ENCODE measurements around the gene GABRP. TPM values are rescaled to one million over a fixed set of nuclear protein-coding genes. Genes with fewer than 3 reads are reported as not detected.
"Not testable (repeated sequence)": the region's sequence is repeated elsewhere in the genome, so short reads cannot be mapped to it uniquely, and the experiment has no call there.

GABRP gene
- total RNA-seq, 1 donor from 2014 or later, result not detected

DNA sequence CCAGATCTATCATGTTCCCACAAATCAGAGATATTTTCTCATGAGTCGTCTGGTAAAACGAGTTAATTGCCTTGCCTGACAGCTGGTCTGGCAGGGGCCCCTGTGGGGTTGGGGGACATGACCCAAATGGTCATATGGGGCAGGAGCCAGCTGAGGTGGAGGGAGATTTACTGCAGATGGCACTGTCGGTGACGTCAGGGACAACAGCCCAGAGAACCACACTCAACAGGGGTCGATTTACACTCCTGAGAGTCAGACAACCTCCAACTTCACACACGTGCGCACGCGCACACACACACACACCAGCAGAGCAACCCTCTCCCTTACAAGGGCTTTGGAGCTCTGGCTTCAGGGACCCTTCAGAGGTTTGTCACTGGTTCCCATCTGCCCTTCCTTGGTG is 23.4 kb upstream of the GABRP start:
- Mint-ChIP-seq H3K27me3 (ENCODE audit: low read depth) (no peaks in the 10 kb centered on the region), H3K9me3 (no peaks in the 10 kb centered on the region)

DNA sequence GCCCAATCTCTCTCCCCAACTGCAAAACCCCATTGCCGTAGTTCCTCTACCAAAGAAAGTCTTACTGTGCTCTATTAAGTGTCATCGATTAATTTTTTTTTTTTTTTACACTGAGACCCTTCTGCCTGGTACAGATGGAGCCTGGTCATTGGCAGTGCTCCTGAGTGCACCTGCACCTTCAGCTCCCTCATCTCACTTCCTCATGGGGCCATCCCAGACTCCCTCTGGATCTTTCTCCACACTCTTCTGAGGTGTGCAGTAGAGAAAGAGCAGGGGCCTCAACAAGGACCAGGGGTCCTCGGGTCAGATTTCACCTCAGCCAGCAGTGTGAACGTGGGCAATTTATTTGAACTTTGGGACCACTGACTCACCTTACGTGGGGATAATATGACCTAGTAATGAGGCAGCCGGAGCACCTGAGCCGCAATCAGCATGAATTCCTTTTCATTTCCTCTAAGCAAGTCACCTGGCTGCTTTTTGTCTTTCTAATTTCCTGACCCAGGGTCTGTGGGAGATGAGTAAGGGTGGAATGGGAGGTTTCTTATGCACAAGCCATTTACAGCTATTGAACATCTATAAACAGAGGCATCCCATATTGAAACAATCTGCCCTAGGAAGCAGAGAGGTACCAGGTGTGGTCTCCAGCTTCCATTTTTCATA is 22.3 kb upstream of the GABRP start:
- no peak for DNase-seq (ENCODE audit: low spot score)
- intact Hi-C loops (cut with micrococcal nuclease), result no loop called here
- Mint-ChIP-seq H3K4me3 (ENCODE audit: low read depth) (no peak overlapping the region), H3K27me3 (ENCODE audit: low read depth) (no peaks in the 10 kb centered on the region), H3K27ac (no peak overlapping the region), H3K36me3 (ENCODE audit: low read depth) (no peaks in the 10 kb centered on the region), H3K9me3 (no peaks in the 10 kb centered on the region), H3K4me1 (ENCODE audit: low read depth) (no peaks in the 10 kb centered on the region)

More for the DNA sequence above, 23.4 kb upstream of the GABRP start:
- no peak for DNase-seq (ENCODE audit: low spot score)
- no peak overlapping the region for H3K27ac Mint-ChIP-seq
- no peaks in the 10 kb centered on the region for H3K4me1 Mint-ChIP-seq (ENCODE audit: low read depth)
- H3K36me3 Mint-ChIP-seq (ENCODE audit: low read depth), result no peaks in the 10 kb centered on the region
- no peak overlapping the region for H3K4me3 Mint-ChIP-seq (ENCODE audit: low read depth)
- intact Hi-C loops (cut with micrococcal nuclease), result no loop called here

DNA sequence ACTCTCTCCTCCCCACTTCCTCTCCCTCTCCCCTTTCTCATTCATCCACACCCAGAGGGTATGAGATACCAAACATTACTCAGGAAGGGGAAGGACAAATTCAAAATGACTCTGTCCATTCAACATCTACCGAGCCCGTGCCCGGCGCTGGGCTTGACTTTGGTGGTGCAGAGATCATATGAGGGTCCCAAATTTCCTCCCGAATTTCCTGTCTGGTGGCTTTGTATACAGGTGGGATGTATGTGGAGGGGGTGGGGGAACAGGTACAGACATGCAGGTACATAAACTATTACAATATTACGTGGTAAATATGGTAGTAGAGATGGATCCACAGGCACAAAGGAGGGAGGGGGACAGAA is 21.8 kb upstream of the GABRP start:
- Mint-ChIP-seq H3K4me3 (ENCODE audit: low read depth) (no peak overlapping the region), H3K27me3 (ENCODE audit: low read depth) (no peaks in the 10 kb centered on the region), H3K9me3 (no peaks in the 10 kb centered on the region), H3K36me3 (ENCODE audit: low read depth) (no peaks in the 10 kb centered on the region), H3K27ac (no peak overlapping the region), H3K4me1 (ENCODE audit: low read depth) (no peaks in the 10 kb centered on the region)
- no peak for DNase-seq (ENCODE audit: low spot score)
- intact Hi-C loops (cut with micrococcal nuclease), result no loop called here

DNA sequence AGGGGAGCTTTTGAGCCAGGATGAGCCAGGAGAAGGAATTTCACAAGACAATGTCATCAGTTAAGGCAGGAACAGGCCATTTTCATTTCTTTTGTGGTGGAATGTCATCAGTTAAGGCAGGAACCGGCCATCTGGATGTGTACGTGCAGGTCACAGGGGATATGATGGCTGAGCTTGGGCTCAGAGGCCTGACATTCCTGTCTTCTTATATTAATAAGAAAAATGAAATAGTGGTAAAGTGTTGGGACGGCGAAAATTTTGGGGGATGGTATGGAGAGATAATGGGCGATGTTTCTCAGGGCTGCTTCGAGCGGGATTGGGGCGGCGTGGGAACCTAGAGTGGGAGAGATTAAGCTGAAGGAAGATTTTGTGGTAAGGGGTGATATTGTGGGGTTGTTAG is 21.2 kb upstream of the GABRP start:
- H3K4me1 Mint-ChIP-seq (ENCODE audit: low read depth); H3K36me3 Mint-ChIP-seq (ENCODE audit: low read depth); intact Hi-C loops (cut with micrococcal nuclease); H3K27me3 Mint-ChIP-seq (ENCODE audit: low read depth); H3K27ac Mint-ChIP-seq; H3K9me3 Mint-ChIP-seq; DNase-seq (ENCODE audit: low spot score); H3K4me3 Mint-ChIP-seq (ENCODE audit: low read depth): not testable (repeated sequence)

DNA sequence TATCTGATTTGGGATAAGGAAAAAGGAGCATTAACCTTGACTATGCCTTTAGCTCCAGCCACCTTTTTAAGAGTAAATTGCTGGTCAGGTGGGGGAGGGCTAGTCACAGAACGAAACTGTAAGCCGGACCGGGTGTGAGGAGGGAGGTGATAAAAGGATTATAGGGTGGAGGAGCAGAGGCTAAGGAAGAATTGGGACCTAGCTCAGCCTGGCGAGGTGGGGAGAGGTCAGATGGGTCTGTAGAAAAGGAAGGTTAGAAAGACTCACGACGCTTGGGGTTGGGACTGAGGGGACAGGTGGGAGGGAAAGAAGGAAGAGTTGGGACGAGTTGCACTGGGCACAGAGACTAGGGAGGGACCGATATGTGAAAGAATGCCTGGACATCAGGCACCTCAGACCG is 17.7 kb upstream of the GABRP start:
- H3K27ac Mint-ChIP-seq; H3K4me1 Mint-ChIP-seq (ENCODE audit: low read depth); H3K4me3 Mint-ChIP-seq (ENCODE audit: low read depth); H3K9me3 Mint-ChIP-seq; DNase-seq (ENCODE audit: low spot score); H3K27me3 Mint-ChIP-seq (ENCODE audit: low read depth); intact Hi-C loops (cut with micrococcal nuclease); H3K36me3 Mint-ChIP-seq (ENCODE audit: low read depth): not testable (repeated sequence)

DNA sequence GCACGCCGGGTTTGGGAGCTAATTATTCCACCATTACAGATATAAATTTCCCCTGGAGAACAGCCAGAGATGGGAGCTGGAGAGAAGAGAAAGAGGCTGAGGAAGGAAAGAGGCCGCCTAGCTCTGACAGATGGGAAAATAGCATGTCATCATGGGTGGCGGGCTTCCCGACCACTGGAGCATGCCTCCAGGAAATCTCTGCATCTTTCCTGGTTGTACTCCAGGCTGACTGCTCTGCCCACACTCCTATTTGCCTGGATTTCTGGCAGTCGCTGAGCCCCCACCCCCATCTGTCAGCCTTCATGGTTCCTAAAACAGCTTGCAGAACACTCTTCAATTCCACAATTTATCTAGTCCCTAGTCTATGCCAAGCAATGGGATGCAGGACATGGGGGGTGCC is 14.3 kb upstream of the GABRP start:
- no peaks in the 10 kb centered on the region for H3K4me1 Mint-ChIP-seq (ENCODE audit: low read depth)
- DNase-seq (ENCODE audit: low spot score), result no peak
- no peak overlapping the region for H3K27ac Mint-ChIP-seq
- no peak overlapping the region for H3K4me3 Mint-ChIP-seq (ENCODE audit: low read depth)
- no peaks in the 10 kb centered on the region for H3K9me3 Mint-ChIP-seq
- H3K36me3 Mint-ChIP-seq (ENCODE audit: low read depth), result no peaks in the 10 kb centered on the region
- intact Hi-C loops (cut with micrococcal nuclease), result no loop called here
- H3K27me3 Mint-ChIP-seq (ENCODE audit: low read depth), result no peaks in the 10 kb centered on the region

DNA sequence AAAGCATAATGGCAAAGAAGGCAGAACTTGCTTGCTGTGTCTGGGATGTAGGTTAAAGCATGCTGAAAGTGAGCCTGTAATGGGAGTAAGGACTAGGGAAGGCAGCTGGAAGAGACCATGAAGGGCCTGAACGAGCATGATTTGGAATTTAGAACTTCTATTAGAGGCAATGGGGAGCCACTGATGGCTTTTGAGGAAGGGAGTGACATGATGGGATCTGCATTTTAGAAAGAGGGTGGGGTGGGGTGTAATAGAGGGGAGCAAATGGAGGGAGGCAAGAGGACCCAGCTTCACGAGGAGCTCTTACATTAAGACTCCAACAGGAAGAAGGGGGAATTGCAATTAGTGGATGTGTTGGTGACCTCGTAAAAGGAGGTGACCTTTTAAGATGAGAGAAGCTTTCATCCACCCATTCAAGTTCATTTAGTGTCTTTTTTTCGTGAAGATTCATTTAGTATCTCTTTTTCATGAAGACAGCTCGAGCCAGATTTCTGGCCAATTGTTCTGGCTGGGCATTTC is 13.6 kb upstream of the GABRP start:
- no peaks in the 10 kb centered on the region for H3K9me3 Mint-ChIP-seq
- H3K4me1 Mint-ChIP-seq (ENCODE audit: low read depth), result no peaks in the 10 kb centered on the region
- H3K27me3 Mint-ChIP-seq (ENCODE audit: low read depth), result no peaks in the 10 kb centered on the region

DNA sequence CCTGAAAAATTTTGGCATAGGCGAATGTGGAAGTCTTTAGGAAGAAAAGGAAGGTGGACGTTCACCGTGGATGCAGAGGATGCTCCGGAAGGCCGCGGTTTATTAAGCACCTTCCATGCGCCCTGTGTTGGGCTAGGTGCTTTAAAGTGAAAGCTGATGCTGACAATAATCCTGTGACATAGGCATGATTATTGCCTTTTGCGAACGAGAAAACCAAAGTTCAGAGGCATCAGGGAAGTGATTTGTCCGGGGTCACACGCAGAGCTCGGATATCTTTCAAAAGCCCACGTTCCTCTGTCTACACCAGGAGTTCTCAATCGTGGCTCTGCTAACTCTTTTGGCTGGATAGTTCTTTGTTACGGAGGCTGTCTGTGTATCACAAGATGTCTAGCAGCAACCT is 12.0 kb upstream of the GABRP start:
- no peaks in the 10 kb centered on the region for H3K9me3 Mint-ChIP-seq
- no peaks in the 10 kb centered on the region for H3K27me3 Mint-ChIP-seq (ENCODE audit: low read depth)
- H3K4me3 Mint-ChIP-seq (ENCODE audit: low read depth), result no peak overlapping the region
- DNase-seq (ENCODE audit: low spot score), result no peak
- H3K27ac Mint-ChIP-seq, result no peak overlapping the region
- no peaks in the 10 kb centered on the region for H3K4me1 Mint-ChIP-seq (ENCODE audit: low read depth)
- intact Hi-C loops (cut with micrococcal nuclease), result no loop called here
- no peaks in the 10 kb centered on the region for H3K36me3 Mint-ChIP-seq (ENCODE audit: low read depth)

More for the DNA sequence above, 13.6 kb upstream of the GABRP start:
- no peak for DNase-seq (ENCODE audit: low spot score)
- no peak overlapping the region for H3K27ac Mint-ChIP-seq
- no peak overlapping the region for H3K4me3 Mint-ChIP-seq (ENCODE audit: low read depth)
- intact Hi-C loops (cut with micrococcal nuclease), result no loop called here
- no peaks in the 10 kb centered on the region for H3K36me3 Mint-ChIP-seq (ENCODE audit: low read depth)

DNA sequence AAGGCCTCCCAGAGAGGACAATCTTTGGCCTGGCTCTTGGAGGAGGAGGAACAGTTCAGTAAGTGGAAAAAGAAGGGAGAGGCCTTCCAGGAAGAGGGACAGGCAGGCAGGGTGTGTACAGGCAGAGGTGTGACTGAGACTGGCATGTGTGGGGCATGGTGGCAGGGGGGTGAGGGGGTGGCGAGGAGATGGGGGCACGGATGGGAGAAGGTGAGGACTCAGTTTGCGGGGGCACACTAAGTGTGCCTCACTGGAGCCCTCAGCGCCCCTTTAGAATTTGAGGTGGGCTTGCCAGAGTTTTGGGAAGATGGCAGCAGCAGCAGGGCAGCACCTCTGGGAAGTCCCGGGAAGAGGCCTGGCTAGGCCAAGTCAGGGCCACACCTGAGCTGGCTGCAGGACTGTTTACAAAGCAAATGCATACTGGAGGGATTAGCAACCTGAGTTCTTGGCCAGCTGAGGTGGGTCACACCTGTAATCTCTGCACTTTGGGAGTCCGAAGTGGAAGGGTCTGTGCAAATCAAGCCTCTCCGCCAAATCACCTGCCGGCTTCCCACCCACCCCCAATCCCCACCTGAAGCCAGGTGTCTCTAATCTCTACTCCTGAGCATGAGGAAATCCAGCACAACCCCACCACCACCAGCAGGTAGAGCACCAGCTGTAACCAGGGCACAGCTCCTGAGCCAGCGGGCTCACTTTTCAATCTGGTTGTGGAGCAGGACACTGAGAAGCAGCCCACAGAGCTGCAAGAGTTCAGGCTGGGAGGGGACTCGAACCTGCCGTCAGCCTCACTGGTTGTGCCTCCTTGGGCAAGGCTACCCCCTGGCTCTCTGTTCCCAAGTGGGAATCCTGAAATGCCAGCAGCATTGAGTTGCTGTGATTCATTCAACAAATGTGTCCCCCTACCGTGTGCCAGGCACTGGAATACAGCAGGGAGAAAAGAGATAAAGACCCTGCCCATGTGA is 10.2 kb upstream of the GABRP start:
- Mint-ChIP-seq H3K4me3 (ENCODE audit: low read depth) (no peak overlapping the region), H3K4me1 (ENCODE audit: low read depth) (no peaks in the 10 kb centered on the region), H3K27me3 (ENCODE audit: low read depth) (no peaks in the 10 kb centered on the region), H3K27ac (no peak overlapping the region), H3K36me3 (ENCODE audit: low read depth) (no peaks in the 10 kb centered on the region), H3K9me3 (no peaks in the 10 kb centered on the region)
- intact Hi-C loops (cut with micrococcal nuclease), result no loop called here
- DNase-seq (ENCODE audit: low spot score), result no peak

DNA sequence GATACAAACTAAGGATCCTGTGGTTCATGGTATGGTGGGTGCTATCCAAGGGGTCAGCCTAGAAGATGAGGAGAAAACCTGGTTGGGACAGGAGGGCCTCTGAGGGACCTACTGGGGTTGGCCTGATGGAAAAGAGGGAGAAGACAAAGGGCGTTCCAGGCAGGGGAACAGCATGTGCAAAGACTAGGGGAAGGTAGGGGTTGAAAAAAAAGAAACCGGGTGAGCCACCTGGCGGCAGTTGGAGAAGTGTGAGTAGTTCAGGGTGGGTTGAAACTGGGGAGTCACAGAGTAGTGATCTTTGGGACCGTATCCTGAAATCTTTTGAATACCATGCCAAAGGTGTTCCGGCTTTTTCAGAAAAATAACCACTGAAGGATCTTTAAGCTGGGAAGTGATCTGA is 8.7 kb upstream of the GABRP start:
- no peaks in the 10 kb centered on the region for H3K36me3 Mint-ChIP-seq (ENCODE audit: low read depth)

DNA sequence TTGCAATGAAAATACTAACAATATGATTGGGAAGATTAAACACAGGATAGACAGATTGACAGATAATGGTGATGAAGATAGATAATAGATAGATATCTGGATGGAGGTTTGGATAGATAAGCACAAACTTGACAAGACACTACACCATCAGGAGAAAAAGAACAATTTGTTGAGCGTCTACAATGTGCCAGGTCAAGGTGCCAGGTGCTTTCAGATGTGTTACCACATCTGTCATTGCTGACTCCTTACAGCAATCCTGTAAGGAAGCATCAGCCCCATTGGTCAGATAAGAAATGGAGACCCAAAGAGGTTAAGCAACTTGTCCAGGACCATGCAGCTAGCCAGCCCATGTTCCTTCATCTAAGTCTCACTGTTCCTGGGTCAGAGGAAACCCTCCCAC is 1.6 kb upstream of the GABRP start:
- Mint-ChIP-seq H3K9me3 (no peaks in the 10 kb centered on the region), H3K4me3 (ENCODE audit: low read depth) (no peak overlapping the region), H3K4me1 (ENCODE audit: low read depth) (no peaks in the 10 kb centered on the region), H3K36me3 (ENCODE audit: low read depth) (no peaks in the 10 kb centered on the region), H3K27ac (no peak overlapping the region), H3K27me3 (ENCODE audit: low read depth) (no peaks in the 10 kb centered on the region)
- intact Hi-C loops (cut with micrococcal nuclease), result no loop called here
- DNase-seq (ENCODE audit: low spot score), result no peak

More for the DNA sequence above, 8.7 kb upstream of the GABRP start:
- H3K4me3 Mint-ChIP-seq (ENCODE audit: low read depth), result no peak overlapping the region
- DNase-seq (ENCODE audit: low spot score), result no peak
- no peaks in the 10 kb centered on the region for H3K27me3 Mint-ChIP-seq (ENCODE audit: low read depth)
- no peak overlapping the region for H3K27ac Mint-ChIP-seq
- H3K9me3 Mint-ChIP-seq, result no peaks in the 10 kb centered on the region
- no peaks in the 10 kb centered on the region for H3K4me1 Mint-ChIP-seq (ENCODE audit: low read depth)
- intact Hi-C loops (cut with micrococcal nuclease), result no loop called here

DNA sequence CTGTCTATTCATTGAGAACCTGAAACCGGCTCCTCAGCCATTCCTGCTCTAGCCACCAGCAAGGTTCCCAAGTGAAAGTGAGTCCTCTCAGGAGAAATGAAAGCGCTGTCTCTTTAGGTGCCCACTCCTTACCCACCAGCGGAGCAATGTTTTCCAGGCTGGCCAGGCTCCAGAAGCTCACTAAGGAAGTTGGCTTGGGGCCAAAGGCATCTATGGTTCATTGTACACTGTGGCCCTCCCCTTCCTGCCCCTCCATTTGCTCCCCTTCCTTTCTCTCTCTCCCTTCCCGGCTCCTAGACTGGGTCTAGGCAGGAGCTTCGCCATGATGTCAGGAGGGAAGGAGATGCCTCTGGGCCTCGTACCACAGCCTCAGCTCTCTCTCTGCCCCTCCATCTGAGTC is 1.1 kb upstream of the GABRP start:
- Mint-ChIP-seq H3K36me3 (ENCODE audit: low read depth) (no peaks in the 10 kb centered on the region), H3K4me3 (ENCODE audit: low read depth) (no peak overlapping the region), H3K4me1 (ENCODE audit: low read depth) (no peaks in the 10 kb centered on the region), H3K27ac (no peak overlapping the region), H3K27me3 (ENCODE audit: low read depth) (no peaks in the 10 kb centered on the region), H3K9me3 (no peaks in the 10 kb centered on the region)
- intact Hi-C loops (cut with micrococcal nuclease), result no loop called here
- DNase-seq (ENCODE audit: low spot score), result no peak

DNA sequence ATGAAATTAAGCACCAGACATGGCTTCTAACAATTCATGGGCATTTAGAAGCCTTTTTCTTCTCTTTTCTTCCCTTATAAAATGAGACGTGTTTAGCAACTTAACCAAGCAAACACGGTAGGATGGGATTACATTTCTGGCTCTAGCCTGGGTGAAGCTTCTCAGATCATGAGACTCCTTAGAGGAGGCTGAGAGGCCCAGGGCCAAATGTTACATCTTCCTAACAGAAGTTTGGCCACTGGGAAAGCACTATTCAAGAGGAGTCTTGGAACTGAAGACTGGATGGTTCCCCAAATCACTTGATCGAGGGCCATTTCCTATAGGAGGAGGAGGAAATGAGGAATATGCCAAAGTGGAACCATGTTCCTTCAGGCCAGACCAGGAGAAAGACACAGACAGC is 1.9 kb downstream of the GABRP start:
- no peak for DNase-seq (ENCODE audit: low spot score)
- H3K4me3 Mint-ChIP-seq (ENCODE audit: low read depth), result no peak overlapping the region
- H3K27me3 Mint-ChIP-seq (ENCODE audit: low read depth), result no peaks in the 10 kb centered on the region
- H3K4me1 Mint-ChIP-seq (ENCODE audit: low read depth), result no peaks in the 10 kb centered on the region
- intact Hi-C loops (cut with micrococcal nuclease), result no loop called here
- no peaks in the 10 kb centered on the region for H3K36me3 Mint-ChIP-seq (ENCODE audit: low read depth)
- no peaks in the 10 kb centered on the region for H3K9me3 Mint-ChIP-seq
- no peak overlapping the region for H3K27ac Mint-ChIP-seq
